Measurements from ENCODE around the gene NDUFA11. TPM values are rescaled to one million over a fixed set of nuclear protein-coding genes. Genes with fewer than 3 reads are reported as not detected.

The NDUFA11 gene
- total and polyA plus RNA-seq, 9 donors = 168 to 312 (median 200) TPM

Other genes starting within 250 kb of the NDUFA11 start
- 122 TPM for gene MICOS13, start 223.3 kb downstream of the NDUFA11 start, total RNA-seq
- 100 to 1,000 TPM in 2 of 8 donors, 10 to 100 TPM in 6; 74.4 to 115 (median 90.0) TPM for gene MICOS13, start 223.3 kb downstream of the NDUFA11 start, polyA plus RNA-seq (ENCODE audit: insufficient read depth in 1 of 8, insufficient read length in 8 of 8, low replicate concordance in 1 of 8)
- 5.9 TPM for gene HSD11B1L, start 222.8 kb downstream of the NDUFA11 start, total RNA-seq
- gene HSD11B1L, start 222.8 kb downstream of the NDUFA11 start, polyA plus RNA-seq (ENCODE audit: insufficient read depth in 1 of 8, insufficient read length in 8 of 8, low replicate concordance in 1 of 8) = 1 to 10 TPM; 4.2 to 6.7 (median 5.5) TPM
- gene RPL36, start 213.5 kb downstream of the NDUFA11 start, total RNA-seq = 1,960 TPM
- gene RPL36, start 213.5 kb downstream of the NDUFA11 start, polyA plus RNA-seq (ENCODE audit: insufficient read depth in 1 of 8, insufficient read length in 8 of 8, low replicate concordance in 1 of 8) = 1,000 to 10,000 TPM; 1,213 to 1,750 (median 1,363) TPM
- 34.9 TPM for gene LONP1, start 183.6 kb downstream of the NDUFA11 start, total RNA-seq
- 10 to 100 TPM; 47.7 to 63.9 (median 53.1) TPM for gene LONP1, start 183.6 kb downstream of the NDUFA11 start, polyA plus RNA-seq (ENCODE audit: insufficient read depth in 1 of 8, insufficient read length in 8 of 8, low replicate concordance in 1 of 8)
- not detected for gene CATSPERD, start 183.2 kb downstream of the NDUFA11 start, total RNA-seq
- gene CATSPERD, start 183.2 kb downstream of the NDUFA11 start, polyA plus RNA-seq (ENCODE audit: insufficient read depth in 1 of 8, insufficient read length in 8 of 8, low replicate concordance in 1 of 8) = under 1 TPM in 1 of 8 donors, not detected in 7; 0.16 TPM
- 1.4 TPM for gene PRR22, start 119.0 kb downstream of the NDUFA11 start, total RNA-seq
- gene PRR22, start 119.0 kb downstream of the NDUFA11 start, polyA plus RNA-seq (ENCODE audit: insufficient read depth in 1 of 8, insufficient read length in 8 of 8, low replicate concordance in 1 of 8) = 1 to 10 TPM in 7 of 8 donors, under 1 TPM in 1; 0.86 to 2.7 (median 1.3) TPM
- 17.7 TPM for gene DUS3L, start 112.6 kb downstream of the NDUFA11 start, total RNA-seq
- 10 to 100 TPM; 16.3 to 26.6 (median 21.3) TPM for gene DUS3L, start 112.6 kb downstream of the NDUFA11 start, polyA plus RNA-seq (ENCODE audit: insufficient read depth in 1 of 8, insufficient read length in 8 of 8, low replicate concordance in 1 of 8)
- gene NRTN, start 98.7 kb downstream of the NDUFA11 start, total RNA-seq = 0.44 TPM
- gene NRTN, start 98.7 kb downstream of the NDUFA11 start, polyA plus RNA-seq (ENCODE audit: insufficient read depth in 1 of 8, insufficient read length in 8 of 8, low replicate concordance in 1 of 8) = 1 to 10 TPM in 2 of 8 donors, under 1 TPM in 6; 0.17 to 1.5 (median 0.37) TPM
- gene FUT6, start 64.1 kb downstream of the NDUFA11 start, total RNA-seq = not detected
- gene FUT6, start 64.1 kb downstream of the NDUFA11 start, polyA plus RNA-seq (ENCODE audit: insufficient read depth in 1 of 8, insufficient read length in 8 of 8, low replicate concordance in 1 of 8) = under 1 TPM in 2 of 8 donors, not detected in 6; 0.05 to 0.09 TPM
- gene FUT3, start 52.3 kb downstream of the NDUFA11 start, total RNA-seq = 0.09 TPM
- under 1 TPM in 4 of 8 donors, not detected in 4; 0.06 to 0.38 (median 0.30) TPM for gene FUT3, start 52.3 kb downstream of the NDUFA11 start, polyA plus RNA-seq (ENCODE audit: insufficient read depth in 1 of 8, insufficient read length in 8 of 8, low replicate concordance in 1 of 8)
- not detected for gene FUT5, start 33.2 kb downstream of the NDUFA11 start, total RNA-seq
- under 1 TPM in 2 of 8 donors, not detected in 6; 0.10 to 0.12 TPM for gene FUT5, start 33.2 kb downstream of the NDUFA11 start, polyA plus RNA-seq (ENCODE audit: insufficient read depth in 1 of 8, insufficient read length in 8 of 8, low replicate concordance in 1 of 8)
- 4.5 TPM for gene VMAC, start 1.1 kb upstream of the NDUFA11 start, total RNA-seq
- 1 to 10 TPM; 2.0 to 4.4 (median 3.6) TPM for gene VMAC, start 1.1 kb upstream of the NDUFA11 start, polyA plus RNA-seq (ENCODE audit: insufficient read depth in 1 of 8, insufficient read length in 8 of 8, low replicate concordance in 1 of 8)
- gene CAPS, start 10.5 kb upstream of the NDUFA11 start, total RNA-seq = 5.1 TPM
- gene CAPS, start 10.5 kb upstream of the NDUFA11 start, polyA plus RNA-seq (ENCODE audit: insufficient read depth in 1 of 8, insufficient read length in 8 of 8, low replicate concordance in 1 of 8) = 10 to 100 TPM in 1 of 8 donors, 1 to 10 TPM in 7; 3.9 to 10.1 (median 6.5) TPM
- 29.2 TPM for gene RANBP3, start 74.3 kb upstream of the NDUFA11 start, total RNA-seq
- gene RANBP3, start 74.3 kb upstream of the NDUFA11 start, polyA plus RNA-seq (ENCODE audit: insufficient read depth in 1 of 8, insufficient read length in 8 of 8, low replicate concordance in 1 of 8) = 10 to 100 TPM; 38.0 to 52.4 (median 45.3) TPM
- gene RFX2, start 206.7 kb upstream of the NDUFA11 start, total RNA-seq = 5.5 TPM
- gene RFX2, start 206.7 kb upstream of the NDUFA11 start, polyA plus RNA-seq (ENCODE audit: insufficient read depth in 1 of 8, insufficient read length in 8 of 8, low replicate concordance in 1 of 8) = 10 to 100 TPM in 1 of 8 donors, 1 to 10 TPM in 7; 5.2 to 17.6 (median 9.5) TPM
- gene ACSBG2, start 231.9 kb upstream of the NDUFA11 start, total RNA-seq = not detected
- gene ACSBG2, start 231.9 kb upstream of the NDUFA11 start, polyA plus RNA-seq (ENCODE audit: insufficient read depth in 1 of 8, insufficient read length in 8 of 8, low replicate concordance in 1 of 8) = under 1 TPM in 7 of 8 donors, not detected in 1; 0.24 to 0.76 (median 0.52) TPM

Data from muscle of leg (tissue), 9 donors.